NK-92 (cell line): ENCODE measurements around the gene SALL3.

ENCODE experiments used
- DNase-seq: peaks from one replicate; lab custom pipeline; 2025; ENCODE audit not compliant: unreplicated experiment; lab: John Stamatoyannopoulos, UW

The SALL3 gene

GRCh38 chr18:78980279-78980771 is 707 bp downstream of the SALL3 start:
- DNase-seq = no peak

GRCh38 chr18:78980777-78981380 is 1.3 kb downstream of the SALL3 start:
- DNase-seq = no peak

- no peak for DNase-seq
Measured at GRCh38 chr18:78981394-78981831, 1.8 kb downstream of the SALL3 start.

- DNase-seq = no peak
Measured at GRCh38 chr18:78981989-78982620, 2.5 kb downstream of the SALL3 start.

- DNase-seq = no peak
Measured at GRCh38 chr18:78983512-78983911, 3.9 kb downstream of the SALL3 start.

- no peak for DNase-seq
Measured at GRCh38 chr18:78984941-78985784, 5.5 kb downstream of the SALL3 start.

- DNase-seq = no peak
Measured at GRCh38 chr18:78986018-78986481, 6.4 kb downstream of the SALL3 start.

- no peak for DNase-seq
Measured at GRCh38 chr18:78991446-78991845, 11.8 kb downstream of the SALL3 start.

GRCh38 chr18:78992041-78993011 is 12.7 kb downstream of the SALL3 start:
- no peak for DNase-seq

GRCh38 chr18:78993014-78993926 is 13.7 kb downstream of the SALL3 start:
- no peak for DNase-seq

GRCh38 chr18:78994000-78994399 is 14.4 kb downstream of the SALL3 start:
- DNase-seq = no peak

GRCh38 chr18:78994531-78994930 is 14.9 kb downstream of the SALL3 start:
- DNase-seq = no peak

GRCh38 chr18:78994977-78995582 is 15.5 kb downstream of the SALL3 start:
- DNase-seq = no peak

GRCh38 chr18:78995740-78996395 is 16.2 kb downstream of the SALL3 start:
- DNase-seq = no peak

- no peak for DNase-seq
Measured at GRCh38 chr18:78996741-78997490, 17.3 kb downstream of the SALL3 start.

- DNase-seq = no peak
Measured at GRCh38 chr18:78998371-78999071, 18.9 kb downstream of the SALL3 start.

GRCh38 chr18:78999939-79000338 is 20.3 kb downstream of the SALL3 start:
- DNase-seq = no peak
